K562 (cell line): Measurements from ENCODE around the gene IRF9. TPM values are rescaled to one million over a fixed set of nuclear protein-coding genes. Genes with fewer than 3 reads are reported as not detected.

Experiments
- ARID1B ChIP-seq: fragments of 450-650 bp; IDR thresholded peaks from 2 replicates; pipeline ENCODE4 v1.6.1; 2016; ENCODE audit warnings: antibody characterized with exemption, mild to moderate bottlenecking, inconsistent platforms
- ETS1 ChIP-seq: conservative IDR thresholded peaks from 2 replicates; pipeline ENCODE4 v1.6.1; 2011; ENCODE audit warnings: low read depth, mild to moderate bottlenecking, low read length; ENCODE audit not compliant: control insufficient read depth
- KAT8 ChIP-seq: fragments of 450-650 bp; IDR thresholded peaks from 2 replicates; pipeline ENCODE4 v1.6.1; 2016; ENCODE audit warnings: low read depth, mild to moderate bottlenecking
- MAFF ChIP-seq: IDR thresholded peaks from 2 replicates; pipeline ENCODE4 v1.6.1; 2012; ENCODE audit warnings: low read length, improper control_type of control experiment
- MNT ChIP-seq, 2 experiments: fragments of 450-650 bp; conservative IDR thresholded peaks; 2 replicates each; pipeline ENCODE4 v1.6.1; 2017; ENCODE audit warnings: mild to moderate bottlenecking in 2 of 2, moderate library complexity in 2 of 2
- NR2F6 ChIP-seq: fragments of 450-650 bp; formaldehyde crosslinking; IDR thresholded peaks from 2 replicates; pipeline ENCODE4 v1.4.0; 2020; ENCODE audit warnings: mild to moderate bottlenecking
- POLR2AphosphoS2 ChIP-seq: IDR thresholded peaks from 2 replicates; pipeline ENCODE4 v1.6.1; 2012; ENCODE audit warnings: low read length, improper control_type of control experiment
- POLR2B ChIP-seq: fragments of 450-650 bp; IDR thresholded peaks from 2 replicates; pipeline ENCODE4 v1.6.1; 2018; ENCODE audit warnings: low read depth; ENCODE audit not compliant: partially characterized antibody
- RAD51 ChIP-seq: fragments of 450-650 bp; IDR thresholded peaks from 2 replicates; pipeline ENCODE4 v1.7.1; 2016; ENCODE audit warnings: low read depth, mild to moderate bottlenecking, borderline replicate concordance
- SAP30 ChIP-seq: fragments of 200-600 bp; sonication (generic); IDR thresholded peaks from 2 replicates; pipeline ENCODE4 v1.6.1; 2012; ENCODE audit warnings: borderline replicate concordance, low read depth, mild to moderate bottlenecking, moderate library complexity, low read length, control low read depth, inconsistent platforms; ENCODE audit not compliant: insufficient read depth, poor library complexity, severe bottlenecking
- THRA ChIP-seq: fragments of 450-650 bp; IDR thresholded peaks from 2 replicates; pipeline ENCODE4 v1.6.1; 2017; ENCODE audit warnings: mild to moderate bottlenecking, moderate library complexity
- ZFX ChIP-seq: sonication (generic); formaldehyde crosslinking; IDR thresholded peaks from 2 replicates; pipeline ENCODE4 v1.8.0; 2022; ENCODE audit warnings: mild to moderate bottlenecking, missing genetic modification reagents, moderate library complexity
- ZNF175 ChIP-seq: fragments of 200-800 bp; sonication (Bioruptor generic); IDR thresholded peaks from 2 replicates; pipeline ENCODE4 v1.6.1; 2016; ENCODE audit warnings: low read depth, mild to moderate bottlenecking, missing genetic modification characterization, missing compliant biosample characterization
- ZNF277 ChIP-seq: fragments of 250-450 bp; sonication (Bioruptor Pico); IDR thresholded peaks from 2 replicates; pipeline ENCODE4 v1.8.0; 2022; ENCODE audit warnings: inconsistent platforms, mild to moderate bottlenecking, moderate library complexity, borderline replicate concordance
- polyA plus RNA-seq, 8 experiments: library from polyadenylated mRNA; depleted of rRNA in 4 of 8; stranded (reverse) in 5 of 8; unstranded in 3 of 8; fragments of >200 nt; fragmentation: Nextera tagmentation in 2 of 8; fragmentation: Illumina TruSeq in 1 of 8; extraction: Ambion mirVana in 2 of 8; extraction: Trizol in 1 of 8; gene quantifications; 2 replicates each; pipeline versions ENCODE4 v1.2.1 to v1.2.3, GENCODE V29; 2011 to 2014; ENCODE audit warnings: inconsistent platforms in 1 of 8, missing spikeins in 1 of 8
- total RNA-seq, 7 experiments: library from RNA; depleted of rRNA in 6 of 7; stranded (reverse); fragments of >200 nt in 6 of 7; fragmentation: Illumina TruSeq in 2 of 7; extraction: Trizol in 2 of 7; gene quantifications; 2 replicates each; pipeline versions ENCODE4 v1.2.1 to v1.2.3, GENCODE V29; 2011 to 2021; ENCODE audit warnings: low replicate concordance in 1 of 7

Gene IRF9
- total and polyA plus RNA-seq, 9 of the 15 experiments (the other 6 are each of a cell fraction or from before 2014, with no cell fraction given): 0.79 to 14.8 (median 6.1) TPM

GRCh38 chr14:24141097-24141880 lies 19.8 kb upstream of the IRF9 start, which contains the start of gene EMC9 (continued):
- TF ChIP-seq POLR2AphosphoS2 (no peak), KAT8 (no peak), THRA (no peak), ARID1B (0 out of 2 replicates have a peak, but pooled peaks have one; percentile 5), NR2F6 (CRISPR knock-in tag) (no peak), ZNF277 (CRISPR knock-in tag) (no peak), ZNF175 (CRISPR knock-in tag) (no peak), MNT (conservative IDR thresholded peaks at IDR 0.05) (peak; percentile 83 to 86), ETS1 (peak; percentile 70; the same call in 1 of the 2 replicates), SAP30 (peak; percentile 68), POLR2B (peak; percentile 19), MAFF (no peak), RAD51 (peak; percentile 47; the same call in 1 of the 2 replicates), ZFX (peak; percentile 75)
